Neural cell (in vitro differentiated cells): ENCODE results near the gene CHAF1B. TPM values are rescaled to one million over a fixed set of nuclear protein-coding genes. Genes with fewer than 3 reads are reported as not detected.

Experiments used
- H2AFZ ChIP-seq: fragments of 200-600, 300-800 bp; sonication (generic), shearing (Covaris generic); 2 replicates; pipeline ENCODE4 v1.6.0; 2014; ENCODE audit warnings: low read depth, mild to moderate bottlenecking, antibody characterized with exemption, low read length, moderate library complexity
- H3F3A ChIP-seq: fragments of 200-600 bp; shearing (Covaris generic); 2 replicates; pipeline ENCODE4 v1.6.1; 2016; ENCODE audit warnings: mild to moderate bottlenecking, moderate library complexity, mixed read lengths, antibody characterized with exemption, low read length; ENCODE audit not compliant: insufficient read depth, poor library complexity, severe bottlenecking
- H3K27ac ChIP-seq: fragments of 200-600, 300-800 bp; sonication (generic), shearing (Covaris generic); 2 replicates; pipeline ENCODE4 v1.5.1; 2014; ENCODE audit warnings: mild to moderate bottlenecking, low read length, moderate library complexity
- H3K27me3 ChIP-seq: fragments of 300-800, 200-600 bp; sonication (generic), shearing (Covaris generic); 2 replicates; pipeline ENCODE4 v1.6.0; 2014; ENCODE audit warnings: mild to moderate bottlenecking, low read depth, low read length, moderate library complexity; ENCODE audit not compliant: insufficient read depth
- H3K36me3 ChIP-seq: fragments of 300-800, 200-600 bp; sonication (generic), shearing (Covaris generic); 2 replicates; pipeline ENCODE4 v1.5.1; 2014; ENCODE audit warnings: mild to moderate bottlenecking, antibody characterized with exemption, low read length, moderate library complexity; ENCODE audit not compliant: insufficient read depth
- H3K4me2 ChIP-seq: fragments of 300-800, 200-600 bp; sonication (generic), shearing (Covaris generic); 2 replicates; pipeline ENCODE4 v1.6.0; 2014; ENCODE audit warnings: mild to moderate bottlenecking, low read length
- H3K4me3 ChIP-seq: fragments of 300-800, 200-600 bp; sonication (generic), shearing (Covaris generic); 2 replicates; pipeline ENCODE4 v1.5.1; 2014; ENCODE audit warnings: mild to moderate bottlenecking, low read length, moderate library complexity
- H3K79me2 ChIP-seq: fragments of 200-600 bp; shearing (Covaris generic); replicated peaks from 2 replicates; pipeline ENCODE4 v1.6.0; 2014; ENCODE audit warnings: mild to moderate bottlenecking, low read length, moderate library complexity; ENCODE audit not compliant: insufficient read depth
- H3K9ac ChIP-seq: fragments of 300-800, 200-600 bp; sonication (generic), shearing (Covaris generic); 2 replicates; pipeline ENCODE4 v1.6.1; 2016; ENCODE audit warnings: mild to moderate bottlenecking, low read length, mixed read lengths
- H3K9me2 ChIP-seq: fragments of 200-600 bp; shearing (Covaris generic); 2 replicates; pipeline ENCODE4 v1.6.1; 2016; ENCODE audit warnings: mild to moderate bottlenecking, low read length, mixed read lengths; ENCODE audit not compliant: insufficient read depth
- H3K9me3 ChIP-seq: fragments of 200-600, 300-800 bp; sonication (generic), shearing (Covaris generic); 2 replicates; pipeline ENCODE4 v1.6.1; 2016; ENCODE audit warnings: mild to moderate bottlenecking, mixed run types, low read length, moderate library complexity, mixed read lengths
- H4K20me1 ChIP-seq: fragments of 200-600 bp; shearing (Covaris generic); 2 replicates; pipeline ENCODE4 v1.6.1; 2016; ENCODE audit warnings: mild to moderate bottlenecking, mixed run types; ENCODE audit not compliant: insufficient read depth
- EP300 ChIP-seq: fragments of 450-650 bp; conservative IDR thresholded peaks from 2 replicates; pipeline ENCODE4 v1.6.1; 2014; ENCODE audit warnings: antibody characterized with exemption, mild to moderate bottlenecking, moderate library complexity; ENCODE audit not compliant: poor library complexity, severe bottlenecking
- EZH2 ChIP-seq: fragments of 200-600, 300-800 bp; shearing (Covaris generic), sonication (generic); IDR thresholded peaks from 2 replicates; pipeline ENCODE4 v1.6.1; 2014; ENCODE audit warnings: antibody characterized with exemption, low read length, borderline replicate concordance, mild to moderate bottlenecking; ENCODE audit not compliant: insufficient read depth, poor library complexity, severe bottlenecking
- MXI1 ChIP-seq: fragments of 450-650 bp; conservative IDR thresholded peaks from 2 replicates; pipeline ENCODE4 v1.6.1; 2014; ENCODE audit warnings: antibody characterized with exemption, mild to moderate bottlenecking; ENCODE audit not compliant: poor library complexity, severe bottlenecking
- POLR2AphosphoS5 ChIP-seq: IDR thresholded peaks from 2 replicates; pipeline ENCODE4 v1.6.1; 2012
- RAD21 ChIP-seq: fragments of 450-650 bp; conservative IDR thresholded peaks from 2 replicates; pipeline ENCODE4 v1.6.1; 2014; ENCODE audit warnings: antibody characterized with exemption, mild to moderate bottlenecking, moderate library complexity
- SMC3 ChIP-seq: fragments of 450-650 bp; conservative IDR thresholded peaks from 2 replicates; pipeline ENCODE4 v1.6.1; 2014; ENCODE audit warnings: antibody characterized with exemption, mild to moderate bottlenecking, moderate library complexity; ENCODE audit not compliant: poor library complexity
- TAF1 ChIP-seq: IDR thresholded peaks from 2 replicates; pipeline ENCODE4 v1.6.1; 2012; ENCODE audit warnings: low read depth
- polyA plus RNA-seq: library from polyadenylated mRNA; depleted of rRNA; stranded (reverse); fragments of >200 nt; gene quantifications from 2 replicates; pipeline ENCODE4 v1.2.3, GENCODE V29; 2014
- TF ChIP-seq, protein P1 (sequence below): fragments of 450-650 bp; IDR thresholded peaks from 2 replicates; pipeline ENCODE4 v1.5.1; 2014; ENCODE audit warnings: antibody characterized with exemption, mild to moderate bottlenecking, moderate library complexity; ENCODE audit not compliant: poor library complexity, severe bottlenecking
- TF ChIP-seq, protein P2 (sequence below): IDR thresholded peaks from 2 replicates; pipeline ENCODE4 v1.6.1; 2012; ENCODE audit warnings: borderline replicate concordance

Gene CHAF1B
- polyA plus RNA-seq, 1 donor from 2014 or later, result 0.72 TPM

DNA sequence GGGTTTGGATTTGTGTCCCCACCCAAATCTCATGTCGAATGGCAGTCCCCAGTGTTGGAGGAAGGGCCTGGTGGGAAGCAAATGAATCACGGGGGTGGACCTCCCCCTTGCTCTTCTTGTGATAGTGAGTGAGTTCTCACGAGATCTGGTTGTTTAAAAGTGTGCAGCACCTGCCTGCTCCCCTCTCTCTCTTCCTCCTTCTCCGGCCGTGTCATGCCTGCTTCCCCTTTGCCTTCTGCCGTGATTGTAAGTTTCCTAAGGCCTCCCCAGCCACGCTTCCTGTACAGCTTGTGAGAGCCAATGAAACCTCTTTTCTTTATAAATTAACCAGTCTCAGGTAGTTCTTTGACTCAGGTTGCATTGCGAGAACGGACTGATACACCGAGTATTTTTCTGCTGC, 78.8 kb downstream of the CHAF1B start:
- no peaks in the 10 kb centered on the region for H4K20me1 ChIP-seq
- no peak overlapping the region for H3K4me2 ChIP-seq
- no peak for TF ChIP-seq SMC3
- TF ChIP-seq EP300, result no peak
- TF ChIP-seq, protein P1, sequence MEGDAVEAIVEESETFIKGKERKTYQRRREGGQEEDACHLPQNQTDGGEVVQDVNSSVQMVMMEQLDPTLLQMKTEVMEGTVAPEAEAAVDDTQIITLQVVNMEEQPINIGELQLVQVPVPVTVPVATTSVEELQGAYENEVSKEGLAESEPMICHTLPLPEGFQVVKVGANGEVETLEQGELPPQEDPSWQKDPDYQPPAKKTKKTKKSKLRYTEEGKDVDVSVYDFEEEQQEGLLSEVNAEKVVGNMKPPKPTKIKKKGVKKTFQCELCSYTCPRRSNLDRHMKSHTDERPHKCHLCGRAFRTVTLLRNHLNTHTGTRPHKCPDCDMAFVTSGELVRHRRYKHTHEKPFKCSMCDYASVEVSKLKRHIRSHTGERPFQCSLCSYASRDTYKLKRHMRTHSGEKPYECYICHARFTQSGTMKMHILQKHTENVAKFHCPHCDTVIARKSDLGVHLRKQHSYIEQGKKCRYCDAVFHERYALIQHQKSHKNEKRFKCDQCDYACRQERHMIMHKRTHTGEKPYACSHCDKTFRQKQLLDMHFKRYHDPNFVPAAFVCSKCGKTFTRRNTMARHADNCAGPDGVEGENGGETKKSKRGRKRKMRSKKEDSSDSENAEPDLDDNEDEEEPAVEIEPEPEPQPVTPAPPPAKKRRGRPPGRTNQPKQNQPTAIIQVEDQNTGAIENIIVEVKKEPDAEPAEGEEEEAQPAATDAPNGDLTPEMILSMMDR, result no peak
- TF ChIP-seq TAF1, result no peak
- TF ChIP-seq, protein P2, sequence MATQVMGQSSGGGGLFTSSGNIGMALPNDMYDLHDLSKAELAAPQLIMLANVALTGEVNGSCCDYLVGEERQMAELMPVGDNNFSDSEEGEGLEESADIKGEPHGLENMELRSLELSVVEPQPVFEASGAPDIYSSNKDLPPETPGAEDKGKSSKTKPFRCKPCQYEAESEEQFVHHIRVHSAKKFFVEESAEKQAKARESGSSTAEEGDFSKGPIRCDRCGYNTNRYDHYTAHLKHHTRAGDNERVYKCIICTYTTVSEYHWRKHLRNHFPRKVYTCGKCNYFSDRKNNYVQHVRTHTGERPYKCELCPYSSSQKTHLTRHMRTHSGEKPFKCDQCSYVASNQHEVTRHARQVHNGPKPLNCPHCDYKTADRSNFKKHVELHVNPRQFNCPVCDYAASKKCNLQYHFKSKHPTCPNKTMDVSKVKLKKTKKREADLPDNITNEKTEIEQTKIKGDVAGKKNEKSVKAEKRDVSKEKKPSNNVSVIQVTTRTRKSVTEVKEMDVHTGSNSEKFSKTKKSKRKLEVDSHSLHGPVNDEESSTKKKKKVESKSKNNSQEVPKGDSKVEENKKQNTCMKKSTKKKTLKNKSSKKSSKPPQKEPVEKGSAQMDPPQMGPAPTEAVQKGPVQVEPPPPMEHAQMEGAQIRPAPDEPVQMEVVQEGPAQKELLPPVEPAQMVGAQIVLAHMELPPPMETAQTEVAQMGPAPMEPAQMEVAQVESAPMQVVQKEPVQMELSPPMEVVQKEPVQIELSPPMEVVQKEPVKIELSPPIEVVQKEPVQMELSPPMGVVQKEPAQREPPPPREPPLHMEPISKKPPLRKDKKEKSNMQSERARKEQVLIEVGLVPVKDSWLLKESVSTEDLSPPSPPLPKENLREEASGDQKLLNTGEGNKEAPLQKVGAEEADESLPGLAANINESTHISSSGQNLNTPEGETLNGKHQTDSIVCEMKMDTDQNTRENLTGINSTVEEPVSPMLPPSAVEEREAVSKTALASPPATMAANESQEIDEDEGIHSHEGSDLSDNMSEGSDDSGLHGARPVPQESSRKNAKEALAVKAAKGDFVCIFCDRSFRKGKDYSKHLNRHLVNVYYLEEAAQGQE, result no peak
- TF ChIP-seq POLR2AphosphoS5, result no peak
- no peak for TF ChIP-seq EZH2
- no peak for TF ChIP-seq RAD21
- no peak for TF ChIP-seq MXI1
- H3K4me3 ChIP-seq, result no peak overlapping the region
- H3K79me2 ChIP-seq, result no peaks in the 10 kb centered on the region
- H3K36me3 ChIP-seq, result no peaks in the 10 kb centered on the region
- H2AFZ ChIP-seq, result no peak overlapping the region
- no peaks in the 10 kb centered on the region for H3K27me3 ChIP-seq
- H3K27ac ChIP-seq, result no peak overlapping the region
- H3F3A ChIP-seq, result no peaks in the 10 kb centered on the region
- no peaks in the 10 kb centered on the region for H3K9me2 ChIP-seq
- H3K9me3 ChIP-seq, result no peaks in the 10 kb centered on the region
- no peak overlapping the region for H3K9ac ChIP-seq

DNA sequence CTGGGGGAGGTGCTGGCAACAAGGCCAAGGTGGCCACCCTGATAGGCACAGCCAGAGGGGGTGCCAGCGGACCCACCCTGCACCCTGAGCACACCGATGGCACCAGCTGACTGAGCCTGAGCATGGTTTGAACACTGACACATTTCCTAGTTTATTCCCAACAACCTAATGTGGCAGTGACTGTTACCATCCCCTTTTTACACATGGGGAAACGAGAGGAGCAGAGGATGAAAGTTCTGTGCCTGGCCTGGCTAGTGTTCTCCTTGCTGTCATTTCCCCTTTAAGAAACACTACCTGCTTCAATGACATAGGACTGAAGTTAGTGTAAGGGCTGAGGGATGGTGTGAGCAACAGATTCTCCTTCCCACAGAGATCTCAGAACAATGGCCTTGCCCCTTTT, 79.4 kb downstream of the CHAF1B start:
- H3K36me3 ChIP-seq, result no peaks in the 10 kb centered on the region
- H3F3A ChIP-seq, result no peaks in the 10 kb centered on the region
- no peaks in the 10 kb centered on the region for H3K9me3 ChIP-seq
- no peak for TF ChIP-seq POLR2AphosphoS5
- no peak overlapping the region for H3K27ac ChIP-seq
- H3K27me3 ChIP-seq, result no peaks in the 10 kb centered on the region
- H3K9ac ChIP-seq, result no peak overlapping the region
- H2AFZ ChIP-seq, result no peak overlapping the region
- no peaks in the 10 kb centered on the region for H3K9me2 ChIP-seq
- no peak overlapping the region for H3K4me2 ChIP-seq
- no peaks in the 10 kb centered on the region for H3K79me2 ChIP-seq
- H4K20me1 ChIP-seq, result no peaks in the 10 kb centered on the region
- no peak overlapping the region for H3K4me3 ChIP-seq

- H3K4me2 ChIP-seq, result no peak overlapping the region
- H3K36me3 ChIP-seq, result no peaks in the 10 kb centered on the region
- no peaks in the 10 kb centered on the region for H3K79me2 ChIP-seq
- no peaks in the 10 kb centered on the region for H3K9me2 ChIP-seq
- no peaks in the 10 kb centered on the region for H3F3A ChIP-seq
- no peak overlapping the region for H3K27ac ChIP-seq
- no peak overlapping the region for H2AFZ ChIP-seq
- H4K20me1 ChIP-seq, result no peaks in the 10 kb centered on the region
- TF ChIP-seq, protein P1, result no peak
- no peak for TF ChIP-seq POLR2AphosphoS5
- TF ChIP-seq TAF1, result no peak
- TF ChIP-seq SMC3, result no peak
- TF ChIP-seq MXI1, result no peak
- TF ChIP-seq EP300, result no peak
- TF ChIP-seq RAD21, result no peak
- TF ChIP-seq EZH2, result no peak
- TF ChIP-seq, protein P2, result no peak
- no peaks in the 10 kb centered on the region for H3K9me3 ChIP-seq
- H3K4me3 ChIP-seq, result no peak overlapping the region
- H3K9ac ChIP-seq, result no peak overlapping the region
- H3K27me3 ChIP-seq, result no peaks in the 10 kb centered on the region
Observed at GRCh38 chr21:36465478-36465877, 80.3 kb downstream of the CHAF1B start.
